ENCODE data around the gene ZDHHC24. TPM values are rescaled to one million over a fixed set of nuclear protein-coding genes. Genes with fewer than 3 reads are reported as not detected.

Gene ZDHHC24
- total RNA-seq, 1 experiment from 2014 or later = 10.5 TPM

- peaks cover 16% of the 10 kb centered on the region for H3K79me2 ChIP-seq (ENCODE audit: insufficient read depth, low read length)
- intact Hi-C loops (cut with micrococcal nuclease) = no loop called here
- H3K27me3 ChIP-seq (ENCODE audit: insufficient read depth, low read length) = no peaks in the 10 kb centered on the region
- H3K4me3 ChIP-seq (replicated peaks in 1 of 2; ENCODE audit: low read depth in 1 of 2, low read length in 2 of 2) = peak overlapping the region; percentile 91 to 99
- no peak for DNase-seq (ENCODE audit: low read depth, low spot score)
- peaks cover 5 to 12% of the 10 kb centered on the region in 2 experiments; a peak in 3 of 4 replicates for H3K4me1 ChIP-seq (ENCODE audit: control insufficient read depth in 1 of 2, insufficient read depth in 2 of 2, low read length in 2 of 2)
- no peaks in the 10 kb centered on the region for H4K20me1 ChIP-seq (ENCODE audit: insufficient read depth)
- no peaks in the 10 kb centered on the region for H3K9me3 ChIP-seq (ENCODE audit: control insufficient read depth in 1 of 2, insufficient read depth in 1 of 2, low read depth in 1 of 2, low read length in 2 of 2)
- peak; percentile 10 for ATAC-seq
- peak overlapping the region; percentile 76 for H3K9ac ChIP-seq (ENCODE audit: low read length)
- H3K4me2 ChIP-seq (ENCODE audit: low read length) = peak overlapping the region; percentile 87
- RAD21 ChIA-PET (ENCODE audit: low non-redundant PET in 1 of 2, low total read pairs in 2 of 2, uncharacterized antibody in 2 of 2, unreplicated experiment in 2 of 2) = no interaction called here
- no peaks in the 10 kb centered on the region for H3K9me2 ChIP-seq (ENCODE audit: insufficient read depth)
- POLR2A ChIA-PET = interaction anchor here (0.9 kb wide), 1 partner anchor 31 kb away, joined by 3 read pairs; the partner anchor contains the start of gene DPP3
- peaks cover 0 to 3% of the 10 kb centered on the region in 2 experiments; a peak in 1 of 4 replicates for H3K36me3 ChIP-seq (ENCODE audit: control insufficient read depth in 1 of 2, insufficient read depth in 2 of 2, low read length in 2 of 2)
- CTCF ChIA-PET = interaction anchor here (0.6 to 1.6 kb wide), 2 partner anchors 18 to 168 kb away, joined by 3 to 4 read pairs; no protein-coding TSS in a partner anchor
- TF ChIP-seq ZFX (IDR thresholded peaks at IDR 0.05) (0 out of 2 replicates have a peak, but pooled peaks have one; percentile 42), POLR2AphosphoS5 (IDR thresholded peaks at IDR 0.05; ENCODE audit: low read depth, low read length) (no peak)
- TSS peak; percentile 83 for BruUV-seq (replicated peaks)
- no peak overlapping the region for H2AFZ ChIP-seq (ENCODE audit: low read depth, low read length, poor library complexity, severe bottlenecking)
- peak overlapping the region; percentile 54 for H3K27ac ChIP-seq (ENCODE audit: low read depth, low read length)
Observed at GRCh38 chr11:66510990-66511339, 34.9 kb downstream of the ZDHHC24 start.

GRCh38 chr11:66510271-66510989 is 35.4 kb downstream of the ZDHHC24 start, which contains the start of gene BBS1:
Gene BBS1, plus strand, starts transcription at chr11:66510635. Its CDS starts 25 bp downstream, at chr11:66510660.
- no peaks in the 10 kb centered on the region for H3K9me3 ChIP-seq (ENCODE audit: control insufficient read depth in 1 of 2, insufficient read depth in 1 of 2, low read depth in 1 of 2, low read length in 2 of 2)
- POLR2A ChIA-PET = interaction anchor here (0.9 kb wide), 1 partner anchor 30 kb away, joined by 3 read pairs; the partner anchor contains the start of gene DPP3
- no TSS peak for BruUV-seq (replicated peaks)
- H3K27ac ChIP-seq (ENCODE audit: low read depth, low read length) = peak within 1 kb of the TSS; percentile 54
- no peaks in the 10 kb centered on the region for H4K20me1 ChIP-seq (ENCODE audit: insufficient read depth)
- CTCF ChIA-PET = interaction anchor here (0.6 to 1.6 kb wide), 2 partner anchors 17 to 168 kb away, joined by 3 to 4 read pairs; no protein-coding TSS in a partner anchor
- H3K79me2 ChIP-seq (ENCODE audit: insufficient read depth, low read length) = peaks cover 16% of the 10 kb centered on the region
- H3K4me2 ChIP-seq (ENCODE audit: low read length) = peak within 1 kb of the TSS; percentile 87
- TF ChIP-seq POLR2AphosphoS5 (IDR thresholded peaks at IDR 0.05; ENCODE audit: low read depth, low read length) = peak; percentile 86
- no peak for TF ChIP-seq SRF (IDR thresholded peaks at IDR 0.05; ENCODE audit: low read depth)
- peak; percentile 27 for TF ChIP-seq TCF7L2 (IDR thresholded peaks at IDR 0.05; ENCODE audit: borderline replicate concordance, extremely low read depth, insufficient read depth, insufficient read length)
- TF ChIP-seq SIN3A (IDR thresholded peaks at IDR 0.05; ENCODE audit: low read depth) = peak; percentile 66; the same call in 1 of the 2 replicates
- peak; percentile 90 for TF ChIP-seq CBX3 (IDR thresholded peaks at IDR 0.05; ENCODE audit: low read depth)
- no peak for TF ChIP-seq EZH2 (IDR thresholded peaks at IDR 0.05)
- TF ChIP-seq POLR2A (IDR thresholded peaks at IDR 0.05; ENCODE audit: borderline replicate concordance, extremely low read depth, insufficient read depth, insufficient read length) = peak; percentile 65
- TF ChIP-seq YY1 (IDR thresholded peaks at IDR 0.05; ENCODE audit: extremely low read depth, insufficient replicate concordance, low read depth, low read length) = peak; percentile 95
- TF ChIP-seq ZFX (IDR thresholded peaks at IDR 0.05) = peak; percentile 82
- TF ChIP-seq, protein P1, sequence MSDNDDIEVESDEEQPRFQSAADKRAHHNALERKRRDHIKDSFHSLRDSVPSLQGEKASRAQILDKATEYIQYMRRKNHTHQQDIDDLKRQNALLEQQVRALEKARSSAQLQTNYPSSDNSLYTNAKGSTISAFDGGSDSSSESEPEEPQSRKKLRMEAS (IDR thresholded peaks at IDR 0.05) = peak; percentile 16; the same call in 1 of the 2 replicates
- no peak for TF ChIP-seq FOSL1 (IDR thresholded peaks at IDR 0.05; ENCODE audit: low read depth)
- TF ChIP-seq SP1 (IDR thresholded peaks at IDR 0.05; ENCODE audit: low read depth) = peak; percentile 77
- DNase-seq (ENCODE audit: low read depth, low spot score) (peak; percentile 52), ATAC-seq (peak; percentile 98)
- no peaks in the 10 kb centered on the region for H3K27me3 ChIP-seq (ENCODE audit: insufficient read depth, low read length)
- intact Hi-C loops (cut with micrococcal nuclease) = no loop called here
- RAD21 ChIA-PET (ENCODE audit: low non-redundant PET in 1 of 2, low total read pairs in 2 of 2, uncharacterized antibody in 2 of 2, unreplicated experiment in 2 of 2) = no interaction called here
- peak within 1 kb of the TSS; percentile 91 for H2AFZ ChIP-seq (ENCODE audit: low read depth, low read length, poor library complexity, severe bottlenecking)
- H3K36me3 ChIP-seq (ENCODE audit: control insufficient read depth in 1 of 2, insufficient read depth in 2 of 2, low read length in 2 of 2) = peaks cover 0 to 3% of the 10 kb centered on the region in 2 experiments; a peak in 1 of 4 replicates
- peaks cover 5 to 12% of the 10 kb centered on the region in 2 experiments; a peak in 3 of 4 replicates for H3K4me1 ChIP-seq (ENCODE audit: control insufficient read depth in 1 of 2, insufficient read depth in 2 of 2, low read length in 2 of 2)
- H3K9me2 ChIP-seq (ENCODE audit: insufficient read depth) = no peaks in the 10 kb centered on the region
- H3K9ac ChIP-seq (ENCODE audit: low read length) = peak within 1 kb of the TSS; percentile 76
- peak within 1 kb of the TSS; percentile 91 to 99 for H3K4me3 ChIP-seq (replicated peaks in 1 of 2; ENCODE audit: low read depth in 1 of 2, low read length in 2 of 2)

Measured in HCT116 (cell line).